Lower lobe of right lung (tissue), 2 donors: ENCODE data around the gene HLA-DQA1. TPM values are rescaled to one million over a fixed set of nuclear protein-coding genes. Genes with fewer than 3 reads are reported as not detected.
"Not testable (repeated sequence)": the region's sequence is repeated elsewhere in the genome, so short reads cannot be mapped to it uniquely, and the experiment has no call there.

ENCODE experiments used
- ATAC-seq, 2 donors: fragments of 200-7000 bp; cut with Tn5 transposase; one replicate each; pipeline ENCODE4 v1.9.1; 2020 to 2022; ENCODE audit warnings: mild to moderate bottlenecking in 2 of 2, moderate library complexity in 2 of 2
- DNase-seq: peaks from one replicate; pipeline ENCODE4 v3.0.0-alpha.2; 2020
- H3K27ac ChIP-seq: fragments of 200-600 bp; one replicate; pipeline ENCODE4 v1.8.0; 2022
- H3K27me3 ChIP-seq: fragments of 200-600 bp; one replicate; pipeline ENCODE4 v1.8.0; 2022; ENCODE audit warnings: low read depth
- H3K36me3 ChIP-seq: fragments of 200-600 bp; one replicate; pipeline ENCODE4 v1.8.0; 2022; ENCODE audit warnings: mild to moderate bottlenecking
- H3K4me1 ChIP-seq: fragments of 200-600 bp; one replicate; pipeline ENCODE4 v1.8.0; 2022
- H3K4me3 ChIP-seq: fragments of 200-600 bp; one replicate; pipeline ENCODE4 v1.8.0; 2022; ENCODE audit warnings: mild to moderate bottlenecking
- H3K9me3 ChIP-seq: fragments of 200-600 bp; one replicate; pipeline ENCODE4 v1.8.0; 2022
- CTCF ChIP-seq: fragments of 200-600 bp; IDR thresholded peaks from one replicate; pipeline ENCODE4 v1.8.0; 2022; ENCODE audit warnings: antibody characterized with exemption, mild to moderate bottlenecking
- intact Hi-C: fragments of 100-400 bp; cut with DNase I; formaldehyde crosslinking; loops from one replicate; pipeline ENCODE4 v1.11.0; 2022
- total RNA-seq: library from RNA; stranded (reverse); fragmentation: NEBNext Ultra II Directional; extraction: Animal tissue kit (Norgen Biotek cat#: 25700); gene quantifications from one replicate; pipeline ENCODE4 v1.2.1, GENCODE V29; 2021
- donor health status: DM: no; HTN: yes; CAD: no; lungs with severe emphysema.

HLA-DQA1 gene
- total RNA-seq, 1 donor from 2014 or later = 144 TPM

- Histone ChIP-seq H3K4me3 (no peak overlapping the region), H3K27ac (no peak overlapping the region), H3K9me3 (no peaks in the 10 kb centered on the region), H3K27me3 (no peaks in the 10 kb centered on the region), H3K4me1 (no peaks in the 10 kb centered on the region), H3K36me3 (no peaks in the 10 kb centered on the region)
- ATAC-seq (no peak), DNase-seq (no peak)
- intact Hi-C loops = no loop called here
- TF ChIP-seq CTCF = no peak
These were observed 32.7 kb downstream of the HLA-DQA1 start for GRCh38 chr6:32669893-32670292.

DNA sequence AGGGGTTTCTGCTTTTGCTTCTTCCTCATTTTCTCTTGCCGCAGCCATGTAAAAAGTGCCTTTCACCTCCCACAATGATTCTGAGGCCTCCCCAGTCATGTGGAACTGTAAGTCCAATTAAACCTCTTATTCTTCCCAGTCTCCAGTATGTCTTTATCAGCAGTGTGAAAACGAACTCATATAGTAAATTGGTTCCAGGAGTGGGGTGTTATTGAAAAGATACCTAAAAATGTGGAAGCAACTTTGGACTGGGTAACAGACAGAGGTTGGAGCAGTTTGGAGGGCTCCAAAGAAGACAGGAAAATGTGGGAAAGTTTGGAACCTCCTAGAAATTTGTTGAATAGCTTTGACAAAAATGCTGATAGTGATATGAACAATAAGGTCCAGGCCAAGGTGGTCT lies 34.7 kb downstream of the HLA-DQA1 start:
- ATAC-seq, H3K9me3 ChIP-seq, intact Hi-C loops, H3K4me3 ChIP-seq, H3K27me3 ChIP-seq, H3K4me1 ChIP-seq, DNase-seq, H3K27ac ChIP-seq, H3K36me3 ChIP-seq: not testable (repeated sequence)

GRCh38 chr6:32674123-32674522 lies 36.9 kb downstream of the HLA-DQA1 start:
- H3K4me1 ChIP-seq, H3K27ac ChIP-seq, DNase-seq, H3K27me3 ChIP-seq, intact Hi-C loops, H3K36me3 ChIP-seq, ATAC-seq, H3K4me3 ChIP-seq, H3K9me3 ChIP-seq: not testable (repeated sequence)

DNA sequence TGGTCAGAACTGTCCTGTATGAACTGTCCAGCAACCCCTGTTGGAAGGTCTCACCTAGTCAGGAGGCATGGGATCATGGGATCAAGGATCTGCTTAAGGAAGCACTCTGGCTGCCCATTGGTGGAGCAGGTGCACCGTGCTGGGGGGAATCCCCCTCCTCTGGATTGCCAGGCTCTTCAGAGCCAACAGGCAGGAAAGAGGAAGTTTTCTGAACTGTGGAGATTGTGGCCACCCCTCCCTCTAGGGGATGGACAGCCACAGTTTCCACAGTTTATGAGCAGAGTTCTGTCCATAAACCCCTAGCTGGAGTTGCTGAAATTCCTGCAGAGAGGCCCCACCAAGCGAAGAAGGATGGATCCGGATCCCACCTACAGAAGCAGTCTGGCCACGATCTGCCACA lies 42.3 kb downstream of the HLA-DQA1 start:
- intact Hi-C loops = no loop called here
- DNase-seq (no peak), ATAC-seq (no peak)

GRCh38 chr6:32680055-32680454 lies 42.8 kb downstream of the HLA-DQA1 start:
- Histone ChIP-seq H3K4me1 (no peaks in the 10 kb centered on the region), H3K27ac (no peak overlapping the region), H3K27me3 (no peaks in the 10 kb centered on the region), H3K9me3 (no peaks in the 10 kb centered on the region), H3K4me3 (no peak overlapping the region), H3K36me3 (no peaks in the 10 kb centered on the region)
- DNase-seq (no peak), ATAC-seq (no peak)
- intact Hi-C loops = no loop called here
- no peak for TF ChIP-seq CTCF

More for the DNA sequence above, 42.3 kb downstream of the HLA-DQA1 start:
- Histone ChIP-seq H3K4me3 (no peak overlapping the region), H3K4me1 (no peaks in the 10 kb centered on the region), H3K36me3 (no peaks in the 10 kb centered on the region), H3K9me3 (no peaks in the 10 kb centered on the region), H3K27me3 (no peaks in the 10 kb centered on the region), H3K27ac (no peak overlapping the region)
- TF ChIP-seq CTCF = no peak

DNA sequence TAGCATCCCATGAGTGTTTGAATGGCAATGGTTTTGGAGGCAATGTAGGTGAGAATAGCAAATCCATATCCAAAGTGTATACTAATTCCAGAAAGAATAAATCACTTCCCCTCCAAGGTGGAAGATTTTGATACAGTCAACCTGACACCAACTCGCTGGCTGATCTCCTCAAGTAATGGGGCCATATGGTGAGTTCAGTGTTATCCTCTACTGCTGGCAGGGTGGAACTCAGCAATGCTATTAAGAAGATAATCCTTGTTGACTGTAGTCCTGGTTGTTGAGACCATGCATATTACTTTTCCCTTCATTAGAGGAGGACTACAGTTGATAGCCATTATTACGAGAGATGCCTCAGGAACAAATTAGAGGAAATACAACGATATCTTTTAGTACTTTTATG lies 47.0 kb downstream of the HLA-DQA1 start:
- Histone ChIP-seq H3K4me1 (no peaks in the 10 kb centered on the region), H3K36me3 (no peaks in the 10 kb centered on the region), H3K4me3 (no peak overlapping the region), H3K27ac (no peak overlapping the region), H3K9me3 (no peaks in the 10 kb centered on the region), H3K27me3 (no peaks in the 10 kb centered on the region)
- no peak for TF ChIP-seq CTCF
- DNase-seq = no peak
- ATAC-seq = no peak
- intact Hi-C loops = no loop called here

- DNase-seq = no peak
- no peak for TF ChIP-seq CTCF
- no peak overlapping the region for H3K27ac ChIP-seq
- intact Hi-C loops = no loop called here
- no peaks in the 10 kb centered on the region for H3K36me3 ChIP-seq
- H3K4me1 ChIP-seq = no peaks in the 10 kb centered on the region
- no peak overlapping the region for H3K4me3 ChIP-seq
- H3K27me3 ChIP-seq = no peaks in the 10 kb centered on the region
- H3K9me3 ChIP-seq = no peaks in the 10 kb centered on the region
- peak; percentile 73 to 93 for ATAC-seq
These were observed 48.4 kb downstream of the HLA-DQA1 start for GRCh38 chr6:32685603-32686002.
